Measurements from ENCODE around the gene ID3. TPM values are rescaled to one million over a fixed set of nuclear protein-coding genes. Genes with fewer than 3 reads are reported as not detected.

The ID3 gene
- total RNA-seq, 1 donor from 2014 or later, result 23.5 TPM

- Mint-ChIP-seq H3K4me1 (peaks cover 61% of the 10 kb centered on the region), H3K27ac (peak overlapping the region; percentile 92), H3K36me3 (ENCODE audit: low read depth) (peaks cover 12% of the 10 kb centered on the region), H3K27me3 (no peaks in the 10 kb centered on the region), H3K9me3 (no peaks in the 10 kb centered on the region), H3K4me3 (peak overlapping the region; percentile 87)
- intact Hi-C loops (cut with micrococcal nuclease), result loop anchor here (5.0 kb wide), 1 partner anchor 184 kb away; the partner anchor contains the start of gene HNRNPR
- no peak for DNase-seq
These were observed 32.8 kb downstream of the ID3 start for GRCh38 chr1:23526329-23527041.

- intact Hi-C loops (cut with micrococcal nuclease), result loop anchor here (5.0 kb wide), 1 partner anchor 183 kb away; the partner anchor contains the start of gene HNRNPR
- Mint-ChIP-seq H3K4me3 (peak overlapping the region; percentile 87), H3K36me3 (ENCODE audit: low read depth) (peaks cover 16% of the 10 kb centered on the region), H3K27ac (peak overlapping the region; percentile 92), H3K4me1 (peaks cover 59% of the 10 kb centered on the region), H3K27me3 (no peaks in the 10 kb centered on the region), H3K9me3 (no peaks in the 10 kb centered on the region)
- peak; percentile 76 for DNase-seq
These were observed 33.6 kb downstream of the ID3 start for GRCh38 chr1:23525558-23526250.

- peak overlapping the region; percentile 87 for H3K4me3 Mint-ChIP-seq
- peaks cover 18% of the 10 kb centered on the region for H3K36me3 Mint-ChIP-seq (ENCODE audit: low read depth)
- no peaks in the 10 kb centered on the region for H3K9me3 Mint-ChIP-seq
- H3K4me1 Mint-ChIP-seq, result peaks cover 59% of the 10 kb centered on the region
- intact Hi-C loops (cut with micrococcal nuclease), result loop anchor here (5.0 kb wide), 1 partner anchor 183 kb away; the partner anchor contains the start of gene HNRNPR
- H3K27ac Mint-ChIP-seq, result peak overlapping the region; percentile 92
- DNase-seq, result peak; percentile 78
- H3K27me3 Mint-ChIP-seq, result no peaks in the 10 kb centered on the region
These were observed 34.4 kb downstream of the ID3 start for GRCh38 chr1:23524716-23525401.

- no peak for DNase-seq
- intact Hi-C loops (cut with micrococcal nuclease), result no loop called here
- Mint-ChIP-seq H3K27me3 (no peaks in the 10 kb centered on the region), H3K4me1 (peaks cover 52% of the 10 kb centered on the region), H3K4me3 (no peak overlapping the region), H3K9me3 (no peaks in the 10 kb centered on the region), H3K27ac (no peak overlapping the region), H3K36me3 (ENCODE audit: low read depth) (peaks cover 22% of the 10 kb centered on the region)
These were observed 35.1 kb downstream of the ID3 start for GRCh38 chr1:23524163-23524562.

GRCh38 chr1:23522244-23522982 is 36.9 kb downstream of the ID3 start:
- H3K27me3 Mint-ChIP-seq, result no peaks in the 10 kb centered on the region
- peak overlapping the region; percentile 9 for H3K27ac Mint-ChIP-seq
- DNase-seq, result no peak
- peaks cover 35% of the 10 kb centered on the region for H3K4me1 Mint-ChIP-seq
- H3K4me3 Mint-ChIP-seq, result no peak overlapping the region
- peaks cover 37% of the 10 kb centered on the region for H3K36me3 Mint-ChIP-seq (ENCODE audit: low read depth)
- intact Hi-C loops (cut with micrococcal nuclease), result loop anchor here (2.0 kb wide), 1 partner anchor 18 kb away; no protein-coding TSS in a partner anchor
- H3K9me3 Mint-ChIP-seq, result no peaks in the 10 kb centered on the region

GRCh38 chr1:23521588-23521987 is 37.7 kb downstream of the ID3 start:
- H3K27ac Mint-ChIP-seq, result no peak overlapping the region
- peaks cover 26% of the 10 kb centered on the region for H3K4me1 Mint-ChIP-seq
- no peaks in the 10 kb centered on the region for H3K27me3 Mint-ChIP-seq
- intact Hi-C loops (cut with micrococcal nuclease), result no loop called here
- DNase-seq, result no peak
- no peaks in the 10 kb centered on the region for H3K9me3 Mint-ChIP-seq
- H3K36me3 Mint-ChIP-seq (ENCODE audit: low read depth), result peaks cover 43% of the 10 kb centered on the region
- no peak overlapping the region for H3K4me3 Mint-ChIP-seq

- H3K27ac Mint-ChIP-seq, result no peak overlapping the region
- no peak for DNase-seq
- intact Hi-C loops (cut with micrococcal nuclease), result no loop called here
- peaks cover 4% of the 10 kb centered on the region for H3K4me1 Mint-ChIP-seq
- H3K27me3 Mint-ChIP-seq, result no peaks in the 10 kb centered on the region
- no peaks in the 10 kb centered on the region for H3K9me3 Mint-ChIP-seq
- no peak overlapping the region for H3K4me3 Mint-ChIP-seq
- H3K36me3 Mint-ChIP-seq (ENCODE audit: low read depth), result peaks cover 59% of the 10 kb centered on the region
These were observed 41.7 kb downstream of the ID3 start for GRCh38 chr1:23517581-23517980.

GRCh38 chr1:23515905-23516304 is 43.4 kb downstream of the ID3 start:
- H3K27me3 Mint-ChIP-seq, result no peaks in the 10 kb centered on the region
- peaks cover 58% of the 10 kb centered on the region for H3K36me3 Mint-ChIP-seq (ENCODE audit: low read depth)
- H3K4me3 Mint-ChIP-seq, result no peak overlapping the region
- intact Hi-C loops (cut with micrococcal nuclease), result no loop called here
- peaks cover 2% of the 10 kb centered on the region for H3K4me1 Mint-ChIP-seq
- no peak for DNase-seq
- no peaks in the 10 kb centered on the region for H3K9me3 Mint-ChIP-seq
- H3K27ac Mint-ChIP-seq, result no peak overlapping the region

GRCh38 chr1:23514111-23514679 is 45.1 kb downstream of the ID3 start:
- Mint-ChIP-seq H3K27me3 (no peaks in the 10 kb centered on the region), H3K27ac (no peak overlapping the region), H3K9me3 (no peaks in the 10 kb centered on the region), H3K4me3 (no peak overlapping the region), H3K4me1 (peaks cover 3% of the 10 kb centered on the region), H3K36me3 (ENCODE audit: low read depth) (peaks cover 67% of the 10 kb centered on the region)
- intact Hi-C loops (cut with micrococcal nuclease), result no loop called here
- DNase-seq, result no peak

GRCh38 chr1:23509896-23510295 is 49.4 kb downstream of the ID3 start:
- Mint-ChIP-seq H3K9me3 (no peaks in the 10 kb centered on the region), H3K36me3 (ENCODE audit: low read depth) (peaks cover 54% of the 10 kb centered on the region), H3K27ac (no peak overlapping the region), H3K4me3 (no peak overlapping the region), H3K27me3 (no peaks in the 10 kb centered on the region), H3K4me1 (peaks cover 3% of the 10 kb centered on the region)
- intact Hi-C loops (cut with micrococcal nuclease), result no loop called here
- no peak for DNase-seq

Other genes with a start within 250 kb of the ID3 start
- gene HNRNPR, start 215.2 kb downstream of the ID3 start, total RNA-seq, result 229 and 235 TPM in 2 replicates
- 5.2 TPM in 2 replicates for gene ZNF436, start 189.7 kb downstream of the ID3 start, total RNA-seq
- gene TCEA3, start 134.8 kb downstream of the ID3 start, total RNA-seq, result 6.7 and 7.8 TPM in 2 replicates
- 0.40 and 0.63 TPM in 2 replicates for gene ASAP3, start 75.3 kb downstream of the ID3 start, total RNA-seq
- 30.4 and 33.7 TPM in 2 replicates for gene E2F2, start 28.3 kb downstream of the ID3 start, total RNA-seq
- 1,147 and 1,194 TPM in 2 replicates for gene RPL11, start 132.3 kb upstream of the ID3 start, total RNA-seq
- gene ELOA, start 184.0 kb upstream of the ID3 start, total RNA-seq, result 51.9 and 54.3 TPM in 2 replicates
- gene PITHD1, start 218.9 kb upstream of the ID3 start, total RNA-seq, result 83.0 and 88.6 TPM in 2 replicates
- 86.2 and 92.4 TPM in 2 replicates for gene LYPLA2, start 231.6 kb upstream of the ID3 start, total RNA-seq
- 66.3 and 73.5 TPM in 2 replicates for gene GALE, start 241.3 kb upstream of the ID3 start, total RNA-seq